ENCODE data around the gene MAPKAPK5. TPM values are rescaled to one million over a fixed set of nuclear protein-coding genes. Genes with fewer than 3 reads are reported as not detected.
"Not testable (repeated sequence)": the region's sequence is repeated elsewhere in the genome, so short reads cannot be mapped to it uniquely, and the experiment has no call there.

The MAPKAPK5 gene
- total RNA-seq, 1 donor from 2014 or later: 70.8 TPM

DNA sequence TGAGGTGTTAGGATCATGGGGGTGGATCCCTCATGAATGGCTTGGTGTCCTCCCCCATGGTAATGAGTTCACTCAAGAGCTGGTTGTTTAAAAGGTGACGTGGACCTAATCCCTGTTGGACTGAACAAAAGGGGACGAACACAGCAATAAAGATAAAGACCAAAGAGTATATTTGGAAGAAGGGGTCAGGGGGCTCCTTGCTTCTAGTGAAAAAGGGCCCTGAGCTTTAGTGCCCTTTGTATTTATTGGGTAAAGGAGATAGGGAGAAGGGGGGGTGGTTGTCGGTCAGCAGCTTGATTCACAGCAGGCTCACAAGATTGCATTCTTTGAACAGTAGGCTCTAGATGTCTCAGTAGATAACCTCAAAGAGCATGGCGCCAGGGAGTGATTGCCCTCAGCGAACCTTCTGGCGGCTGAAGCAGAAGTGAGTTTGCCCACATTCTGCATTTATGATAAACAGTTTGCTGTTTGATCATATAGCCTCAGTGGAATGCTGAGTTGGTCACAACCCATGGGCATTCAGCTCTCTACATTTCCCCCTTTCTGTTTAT is 25.9 kb upstream of the MAPKAPK5 start:
- TF ChIP-seq EZH2 (IDR thresholded peaks at IDR 0.05): no peak
- TF ChIP-seq EZH2phosphoT487 (IDR thresholded peaks at IDR 0.05): no peak
- TF ChIP-seq, protein P1, sequence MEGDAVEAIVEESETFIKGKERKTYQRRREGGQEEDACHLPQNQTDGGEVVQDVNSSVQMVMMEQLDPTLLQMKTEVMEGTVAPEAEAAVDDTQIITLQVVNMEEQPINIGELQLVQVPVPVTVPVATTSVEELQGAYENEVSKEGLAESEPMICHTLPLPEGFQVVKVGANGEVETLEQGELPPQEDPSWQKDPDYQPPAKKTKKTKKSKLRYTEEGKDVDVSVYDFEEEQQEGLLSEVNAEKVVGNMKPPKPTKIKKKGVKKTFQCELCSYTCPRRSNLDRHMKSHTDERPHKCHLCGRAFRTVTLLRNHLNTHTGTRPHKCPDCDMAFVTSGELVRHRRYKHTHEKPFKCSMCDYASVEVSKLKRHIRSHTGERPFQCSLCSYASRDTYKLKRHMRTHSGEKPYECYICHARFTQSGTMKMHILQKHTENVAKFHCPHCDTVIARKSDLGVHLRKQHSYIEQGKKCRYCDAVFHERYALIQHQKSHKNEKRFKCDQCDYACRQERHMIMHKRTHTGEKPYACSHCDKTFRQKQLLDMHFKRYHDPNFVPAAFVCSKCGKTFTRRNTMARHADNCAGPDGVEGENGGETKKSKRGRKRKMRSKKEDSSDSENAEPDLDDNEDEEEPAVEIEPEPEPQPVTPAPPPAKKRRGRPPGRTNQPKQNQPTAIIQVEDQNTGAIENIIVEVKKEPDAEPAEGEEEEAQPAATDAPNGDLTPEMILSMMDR (IDR thresholded peaks at IDR 0.05): no peak

DNA sequence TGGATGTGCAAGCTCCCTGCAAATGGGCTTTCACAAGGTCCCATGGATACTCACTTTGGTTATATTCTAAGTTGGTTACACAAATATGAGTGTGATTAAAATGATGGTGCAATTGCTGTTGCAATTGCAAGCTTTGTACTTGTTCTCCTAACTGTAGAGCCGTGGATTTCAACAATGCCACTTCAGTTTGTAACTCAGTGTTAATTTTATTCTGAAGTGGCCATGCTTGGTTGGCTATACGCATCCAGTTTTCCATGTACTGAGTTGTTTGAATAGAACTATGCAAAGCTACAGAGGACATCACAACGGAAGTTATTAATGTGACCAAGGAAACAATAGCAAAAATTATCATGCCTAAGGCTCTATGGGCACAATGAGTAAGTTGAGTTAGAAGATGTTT is 25.1 kb upstream of the MAPKAPK5 start:
- H3K4me3 Mint-ChIP-seq; H3K4me3 ChIP-seq; H3K79me2 ChIP-seq (ENCODE audit: low read depth); H3K4me1 ChIP-seq; H4K20me1 ChIP-seq (ENCODE audit: low read depth); H3K9me3 ChIP-seq (ENCODE audit: low read depth); H3K9me3 Mint-ChIP-seq; H3K36me3 ChIP-seq; H3K27ac Mint-ChIP-seq; H3K27ac ChIP-seq; H3K9ac ChIP-seq; H3K27me3 ChIP-seq; H3K4me2 ChIP-seq; H3F3A ChIP-seq (ENCODE audit: low read depth); H2AFZ ChIP-seq (replicated peaks); DNase-seq (ENCODE audit: low spot score); H3K27me3 Mint-ChIP-seq (ENCODE audit: insufficient read depth, low read depth); H3K36me3 Mint-ChIP-seq: not testable (repeated sequence)
- peaks cover 10% of the 10 kb centered on the region for H3K4me1 Mint-ChIP-seq

More for the DNA sequence above, 25.9 kb upstream of the MAPKAPK5 start:
- no peak overlapping the region for H3K27ac Mint-ChIP-seq
- H3K4me2 ChIP-seq: no peak overlapping the region
- DNase-seq (ENCODE audit: low spot score): no peak
- H4K20me1 ChIP-seq (ENCODE audit: low read depth): no peaks in the 10 kb centered on the region
- H2AFZ ChIP-seq (replicated peaks): no peak overlapping the region
- no peaks in the 10 kb centered on the region for H3K36me3 Mint-ChIP-seq
- H3K79me2 ChIP-seq (ENCODE audit: low read depth): no peaks in the 10 kb centered on the region
- H3K9me3 Mint-ChIP-seq: no peaks in the 10 kb centered on the region
- H3K36me3 ChIP-seq: no peaks in the 10 kb centered on the region
- H3K27me3 Mint-ChIP-seq (ENCODE audit: insufficient read depth, low read depth): peaks cover 4% of the 10 kb centered on the region
- H3K27ac ChIP-seq: no peak overlapping the region
- no peaks in the 10 kb centered on the region for H3K4me1 ChIP-seq
- no peak overlapping the region for H3K9ac ChIP-seq
- H3F3A ChIP-seq (ENCODE audit: low read depth): peaks cover 4% of the 10 kb centered on the region
- no peak overlapping the region for H3K4me3 ChIP-seq
- no peaks in the 10 kb centered on the region for H3K27me3 ChIP-seq
- H3K4me1 Mint-ChIP-seq: peaks cover 9% of the 10 kb centered on the region
- no peak overlapping the region for H3K4me3 Mint-ChIP-seq
- H3K9me3 ChIP-seq (ENCODE audit: low read depth): no peaks in the 10 kb centered on the region

DNA sequence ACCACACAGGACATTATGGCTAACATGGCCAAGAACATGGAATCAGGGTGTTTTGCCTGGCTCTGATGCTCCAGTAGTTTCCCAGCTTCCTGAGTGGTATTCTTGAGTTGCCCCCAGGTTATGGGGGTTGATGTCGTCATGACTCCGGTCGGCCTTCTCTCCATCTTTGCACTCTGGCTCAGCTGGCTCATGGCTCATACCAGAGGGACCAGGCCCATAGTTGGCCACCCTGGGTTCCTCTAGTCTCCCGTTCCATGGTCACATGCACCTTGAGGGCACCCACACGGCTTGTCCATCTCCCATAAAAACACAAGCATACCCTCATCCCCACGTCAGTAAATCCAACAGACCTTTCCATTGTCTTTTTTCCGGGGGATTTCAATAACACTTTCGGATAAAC is 23.7 kb upstream of the MAPKAPK5 start:
- H3K4me2 ChIP-seq: no peak overlapping the region
- H3K79me2 ChIP-seq (ENCODE audit: low read depth): no peaks in the 10 kb centered on the region
- H2AFZ ChIP-seq (replicated peaks): no peak overlapping the region
- Mint-ChIP-seq H3K4me3 (no peak overlapping the region), H3K4me1 (peaks cover 20% of the 10 kb centered on the region), H3K9me3 (no peaks in the 10 kb centered on the region), H3K36me3 (no peaks in the 10 kb centered on the region), H3K27ac (no peak overlapping the region), H3K27me3 (ENCODE audit: insufficient read depth, low read depth) (peaks cover 4% of the 10 kb centered on the region)
- H3K9me3 ChIP-seq (ENCODE audit: low read depth): no peaks in the 10 kb centered on the region
- no peak for DNase-seq (ENCODE audit: low spot score)
- H3K4me3 ChIP-seq: no peak overlapping the region
- no peaks in the 10 kb centered on the region for H3F3A ChIP-seq (ENCODE audit: low read depth)
- TF ChIP-seq EZH2phosphoT487 (IDR thresholded peaks at IDR 0.05) (no peak), EZH2 (IDR thresholded peaks at IDR 0.05) (no peak)
- TF ChIP-seq, protein P1 (IDR thresholded peaks at IDR 0.05): no peak
- no peaks in the 10 kb centered on the region for H3K36me3 ChIP-seq
- H4K20me1 ChIP-seq (ENCODE audit: low read depth): no peaks in the 10 kb centered on the region
- no peaks in the 10 kb centered on the region for H3K27me3 ChIP-seq
- peaks cover 3% of the 10 kb centered on the region for H3K4me1 ChIP-seq
- no peak overlapping the region for H3K27ac ChIP-seq
- no peak overlapping the region for H3K9ac ChIP-seq

DNA sequence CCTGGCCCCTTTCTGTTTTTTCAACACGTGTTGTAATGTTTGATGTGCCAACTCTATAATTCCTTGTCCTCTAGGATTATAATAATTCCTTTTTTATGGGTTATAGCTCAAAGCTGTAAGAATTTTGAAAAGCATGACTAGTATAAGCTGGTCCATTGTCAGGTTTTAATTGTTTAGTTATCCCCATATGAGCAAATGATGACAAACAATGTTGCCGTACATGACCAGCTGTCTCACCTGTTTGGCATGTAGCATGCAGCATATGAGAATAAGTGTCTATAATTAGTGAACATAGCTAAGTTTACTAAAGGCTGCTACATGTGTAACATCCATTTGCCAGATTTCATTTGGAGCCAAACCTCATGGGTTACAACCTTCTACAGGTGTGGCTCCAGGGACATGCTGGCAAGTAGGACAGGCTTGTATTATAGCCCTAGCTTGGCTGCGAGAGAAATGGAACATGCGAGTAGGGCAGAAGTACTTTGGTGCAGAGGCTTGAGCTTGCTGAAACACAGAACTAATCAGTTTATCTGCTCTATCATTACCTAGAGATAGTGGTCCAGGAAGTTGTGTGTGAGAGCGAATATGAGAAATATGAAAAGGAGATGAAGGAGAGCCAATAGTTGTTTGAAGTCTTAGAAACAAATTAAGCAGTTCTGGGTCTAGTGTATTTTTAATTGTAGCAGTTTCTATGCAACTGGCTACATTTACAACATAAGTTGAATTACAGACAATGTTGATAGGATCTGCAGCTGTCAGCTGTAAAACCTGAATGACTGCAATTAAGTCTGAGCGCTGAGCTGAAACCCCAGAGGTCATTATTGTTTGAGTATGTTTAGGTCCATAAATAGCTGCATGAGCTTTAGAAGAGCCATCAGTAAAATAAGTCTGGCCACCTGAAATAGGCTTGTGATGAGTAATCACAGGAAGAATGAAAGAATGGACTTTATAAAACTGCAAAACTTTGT is 22.6 kb upstream of the MAPKAPK5 start:
- H3K4me2 ChIP-seq: no peak overlapping the region
- no peaks in the 10 kb centered on the region for H4K20me1 ChIP-seq (ENCODE audit: low read depth)
- Mint-ChIP-seq H3K4me3 (no peak overlapping the region), H3K27me3 (ENCODE audit: insufficient read depth, low read depth) (peaks cover 6% of the 10 kb centered on the region), H3K4me1 (peaks cover 31% of the 10 kb centered on the region), H3K9me3 (no peaks in the 10 kb centered on the region), H3K36me3 (no peaks in the 10 kb centered on the region), H3K27ac (no peak overlapping the region)
- TF ChIP-seq EZH2 (IDR thresholded peaks at IDR 0.05) (no peak), EZH2phosphoT487 (IDR thresholded peaks at IDR 0.05) (no peak)
- TF ChIP-seq, protein P1 (IDR thresholded peaks at IDR 0.05): no peak
- H3K36me3 ChIP-seq: no peaks in the 10 kb centered on the region
- no peak overlapping the region for H3K4me3 ChIP-seq
- peaks cover 11% of the 10 kb centered on the region for H3K4me1 ChIP-seq
- no peak for DNase-seq (ENCODE audit: low spot score)
- H3K9me3 ChIP-seq (ENCODE audit: low read depth): no peaks in the 10 kb centered on the region
- H3K27ac ChIP-seq: no peak overlapping the region
- H3K27me3 ChIP-seq: no peaks in the 10 kb centered on the region
- peaks cover 3% of the 10 kb centered on the region for H3F3A ChIP-seq (ENCODE audit: low read depth)
- H3K79me2 ChIP-seq (ENCODE audit: low read depth): no peaks in the 10 kb centered on the region
- no peak overlapping the region for H2AFZ ChIP-seq (replicated peaks)
- no peak overlapping the region for H3K9ac ChIP-seq

DNA sequence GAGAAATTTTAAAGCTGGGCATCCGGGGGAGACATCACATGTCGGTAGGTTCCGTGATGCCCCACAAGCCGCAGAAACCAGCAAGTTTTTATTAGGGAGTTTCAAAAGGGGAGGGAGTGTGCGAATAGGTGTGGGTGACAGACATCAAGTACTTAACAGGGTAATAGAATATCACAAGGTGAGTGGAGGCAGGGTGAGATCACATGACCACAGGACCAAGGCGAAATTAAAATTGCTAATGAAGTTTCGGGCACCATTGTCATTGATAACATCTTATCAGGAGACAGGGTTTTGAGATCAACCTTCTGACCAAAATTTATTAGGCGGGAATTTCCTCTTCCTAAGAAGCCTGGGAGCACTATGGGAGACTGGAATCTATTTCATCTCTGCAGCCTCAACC is 21.2 kb upstream of the MAPKAPK5 start:
- not testable (repeated sequence) for H3K4me2 ChIP-seq; H3K27ac ChIP-seq; H3K27ac Mint-ChIP-seq; H2AFZ ChIP-seq (replicated peaks); H3K9me3 Mint-ChIP-seq; H3K9ac ChIP-seq; DNase-seq (ENCODE audit: low spot score); H3K27me3 Mint-ChIP-seq (ENCODE audit: insufficient read depth, low read depth); H3K4me3 Mint-ChIP-seq; H3K79me2 ChIP-seq (ENCODE audit: low read depth); H3K4me3 ChIP-seq; H3F3A ChIP-seq (ENCODE audit: low read depth); H4K20me1 ChIP-seq (ENCODE audit: low read depth); H3K36me3 ChIP-seq; H3K36me3 Mint-ChIP-seq; H3K27me3 ChIP-seq; H3K9me3 ChIP-seq (ENCODE audit: low read depth)
- H3K4me1 Mint-ChIP-seq: peaks cover 36% of the 10 kb centered on the region
- peaks cover 11% of the 10 kb centered on the region for H3K4me1 ChIP-seq

All from neural progenitor cell (in vitro differentiated cells).